Astrocyte of the hippocampus (primary cell): ENCODE data around the gene DHODH.
"Not testable (repeated sequence)": the region's sequence is repeated elsewhere in the genome, so short reads cannot be mapped to it uniquely, and the experiment has no call there.

Experiments
- DNase-seq: peaks from one replicate; pipeline ENCODE4 v3.0.0; 2011; ENCODE audit warnings: low read depth, low spot score

Gene DHODH

DNA sequence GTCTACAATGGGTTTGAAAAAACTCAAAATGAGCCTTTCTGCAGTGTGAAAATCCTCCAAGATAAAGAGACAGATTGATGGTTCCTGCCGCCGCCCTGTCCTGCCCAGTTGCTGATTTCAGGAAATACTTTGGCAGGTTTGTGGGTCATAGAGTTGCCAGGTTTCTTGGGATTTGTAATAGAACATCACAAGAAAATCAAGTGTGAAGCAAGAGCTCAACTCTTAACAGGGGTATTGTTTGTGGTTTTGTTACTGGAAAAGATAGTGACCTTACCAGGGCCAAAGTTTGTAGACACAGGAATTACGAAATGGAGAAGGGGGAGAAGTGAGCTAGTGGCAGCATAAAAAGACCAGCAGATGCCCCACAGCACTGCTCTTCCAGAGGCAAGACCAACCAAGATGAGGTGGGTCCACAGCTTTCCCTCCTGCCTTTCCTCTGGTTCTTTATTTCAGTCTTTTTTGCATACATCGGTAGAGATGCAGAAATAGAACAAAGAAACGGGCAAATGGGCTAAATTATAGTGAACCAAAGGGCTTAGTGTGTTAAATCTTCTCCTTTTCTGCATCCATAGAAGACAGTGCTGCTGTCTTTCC is 45.8 kb downstream of the DHODH start, which contains the start of gene HP:
HP (plus strand) TSS at position 252 of the 594 bp plus-strand sequence; CDS start at position 400, 148 bp downstream.
- not testable (repeated sequence) for DNase-seq

DNA sequence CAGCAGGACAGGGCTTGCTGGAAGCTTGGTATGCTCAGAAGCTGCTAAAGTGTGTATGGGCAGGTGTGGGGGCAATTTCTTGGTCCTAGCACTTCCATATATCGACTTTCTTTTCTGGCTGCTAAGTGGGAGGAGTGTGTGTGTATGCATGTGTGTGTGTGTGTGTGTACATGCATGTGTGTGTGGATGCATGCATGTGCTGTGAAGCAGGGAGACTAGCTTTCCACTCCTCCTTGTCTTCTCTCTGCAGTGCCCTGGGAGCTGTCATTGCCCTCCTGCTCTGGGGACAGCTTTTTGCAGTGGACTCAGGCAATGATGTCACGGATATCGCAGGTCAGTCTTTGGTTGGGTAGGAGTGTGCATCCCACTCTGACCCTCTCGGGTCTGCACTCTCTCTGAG is 47.4 kb downstream of the DHODH start:
- no peak for DNase-seq

DNA sequence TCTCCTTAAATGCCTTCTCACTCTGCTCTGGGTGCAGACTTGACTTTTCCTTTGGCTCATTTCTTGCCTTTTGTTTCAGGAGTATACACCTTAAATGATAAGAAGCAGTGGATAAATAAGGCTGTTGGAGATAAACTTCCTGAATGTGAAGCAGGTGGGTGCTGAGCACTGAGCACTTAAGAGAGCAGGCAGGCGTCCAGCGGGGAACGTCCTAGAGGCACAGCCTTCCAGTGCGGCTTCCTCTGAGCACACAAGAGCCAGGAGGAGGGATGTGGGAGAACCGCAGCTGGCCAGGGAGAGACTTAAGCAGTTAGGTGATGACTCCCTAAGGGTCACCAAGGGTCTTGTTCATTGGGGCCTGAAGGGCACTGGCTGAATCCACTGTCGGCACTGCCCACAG is 48.8 kb downstream of the DHODH start:
- DNase-seq, result not testable (repeated sequence)

DNA sequence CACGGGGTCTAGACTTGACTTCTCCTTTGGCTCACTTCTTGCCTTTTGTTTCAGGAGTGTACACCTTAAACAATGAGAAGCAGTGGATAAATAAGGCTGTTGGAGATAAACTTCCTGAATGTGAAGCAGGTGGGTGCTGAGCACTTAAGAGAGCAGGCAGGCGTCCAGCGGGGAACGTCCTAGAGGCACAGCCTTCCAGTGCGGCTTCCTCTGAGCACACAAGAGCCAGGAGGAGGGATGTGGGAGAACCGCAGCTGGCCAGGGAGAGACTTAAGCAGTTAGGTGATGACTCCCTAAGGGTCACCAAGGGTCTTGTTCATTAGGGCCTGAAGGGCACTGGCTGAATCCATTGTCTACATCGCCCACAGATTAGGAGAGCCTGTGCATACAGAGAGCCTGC is 50.5 kb downstream of the DHODH start:
- not testable (repeated sequence) for DNase-seq

DNA sequence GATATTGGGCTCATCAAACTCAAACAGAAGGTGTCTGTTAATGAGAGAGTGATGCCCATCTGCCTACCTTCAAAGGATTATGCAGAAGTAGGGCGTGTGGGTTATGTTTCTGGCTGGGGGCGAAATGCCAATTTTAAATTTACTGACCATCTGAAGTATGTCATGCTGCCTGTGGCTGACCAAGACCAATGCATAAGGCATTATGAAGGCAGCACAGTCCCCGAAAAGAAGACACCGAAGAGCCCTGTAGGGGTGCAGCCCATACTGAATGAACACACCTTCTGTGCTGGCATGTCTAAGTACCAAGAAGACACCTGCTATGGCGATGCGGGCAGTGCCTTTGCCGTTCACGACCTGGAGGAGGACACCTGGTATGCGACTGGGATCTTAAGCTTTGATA is 51.9 kb downstream of the DHODH start:
- no peak for DNase-seq

DNA sequence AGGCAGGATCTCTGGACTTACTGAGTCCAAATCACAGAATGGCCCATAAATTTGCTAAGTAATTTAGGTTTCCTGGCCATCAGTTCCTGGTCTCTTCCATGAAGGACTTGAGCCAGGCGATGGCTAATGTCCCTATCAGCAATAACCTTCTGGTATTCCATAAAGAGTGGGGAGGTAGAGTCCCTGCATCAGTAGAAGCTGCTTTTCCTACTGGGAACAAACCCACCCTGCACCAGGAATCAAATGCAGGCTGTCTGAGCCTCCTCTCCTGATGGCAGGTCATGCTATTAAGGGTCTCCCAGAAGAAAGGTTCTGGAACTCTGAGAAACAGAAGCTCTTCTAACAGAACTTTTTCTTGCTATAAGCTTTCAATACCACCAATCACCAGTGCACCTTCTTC is 53.0 kb downstream of the DHODH start:
- DNase-seq, result no peak

DNA sequence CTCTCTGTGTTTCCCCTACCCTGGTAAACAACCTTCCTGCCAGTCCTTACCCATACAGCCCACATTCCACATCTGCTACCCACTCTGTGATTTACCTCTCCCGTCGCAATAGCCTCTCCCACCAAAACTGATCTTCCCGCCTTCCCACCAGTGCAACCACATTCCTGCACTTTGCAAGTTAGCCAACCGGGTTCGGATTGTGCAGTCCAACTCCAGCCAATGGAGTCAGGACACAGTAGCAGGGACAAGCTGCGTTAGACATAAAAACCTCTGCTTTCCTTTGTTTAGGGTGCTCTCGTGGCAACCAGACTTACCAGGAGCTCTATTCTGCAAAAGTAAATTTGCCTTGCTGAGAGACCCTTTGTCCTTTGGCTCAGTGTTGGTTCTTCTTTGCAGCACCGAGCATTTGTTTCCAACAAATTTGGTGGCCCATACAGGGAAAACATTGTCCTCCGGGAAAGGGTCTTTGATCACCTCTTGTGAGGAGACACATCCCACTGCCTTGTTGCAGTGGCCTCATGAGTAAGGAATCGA is 55.9 kb downstream of the DHODH start:
- no peak for DNase-seq

DNA sequence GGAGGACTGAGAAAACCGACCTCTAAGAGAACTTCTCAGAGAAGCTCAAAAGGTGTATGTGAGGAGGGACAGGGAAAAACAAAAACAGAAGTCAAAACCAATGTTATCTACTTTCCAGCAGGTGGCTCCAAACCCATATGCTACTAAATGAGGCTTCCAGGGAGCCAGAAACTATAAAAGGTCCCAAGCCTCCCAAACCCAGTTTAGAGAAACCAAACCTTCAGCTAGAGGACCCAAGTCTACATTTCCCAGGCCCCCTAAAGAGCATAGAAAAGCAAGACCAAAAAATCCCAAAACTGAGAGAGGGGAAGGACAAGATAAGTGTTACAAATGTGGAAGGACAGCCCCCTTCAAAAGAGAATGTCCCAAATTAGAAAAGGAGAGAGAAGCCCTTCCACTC is 58.2 kb downstream of the DHODH start:
- peak; percentile 46 for DNase-seq

DNA sequence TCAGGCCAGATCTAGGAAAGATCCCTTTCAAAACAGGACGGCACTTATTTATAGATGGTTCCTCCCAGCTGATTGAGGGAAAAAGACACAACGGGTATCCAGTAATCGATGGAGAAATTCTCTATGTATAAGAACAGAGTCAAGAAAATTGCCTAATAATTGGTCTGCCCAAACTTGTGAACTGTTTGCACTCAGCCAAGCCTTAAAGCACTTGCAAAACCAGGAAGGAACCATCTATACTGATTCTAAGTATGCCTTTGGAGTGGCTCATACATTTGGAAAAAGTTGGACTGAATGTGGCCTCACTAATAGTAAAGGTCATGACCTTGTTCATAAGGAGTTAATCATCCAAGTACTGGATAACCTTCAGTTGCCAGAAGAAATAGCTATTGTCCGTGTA is 60.4 kb downstream of the DHODH start:
- DNase-seq, result no peak

DNA sequence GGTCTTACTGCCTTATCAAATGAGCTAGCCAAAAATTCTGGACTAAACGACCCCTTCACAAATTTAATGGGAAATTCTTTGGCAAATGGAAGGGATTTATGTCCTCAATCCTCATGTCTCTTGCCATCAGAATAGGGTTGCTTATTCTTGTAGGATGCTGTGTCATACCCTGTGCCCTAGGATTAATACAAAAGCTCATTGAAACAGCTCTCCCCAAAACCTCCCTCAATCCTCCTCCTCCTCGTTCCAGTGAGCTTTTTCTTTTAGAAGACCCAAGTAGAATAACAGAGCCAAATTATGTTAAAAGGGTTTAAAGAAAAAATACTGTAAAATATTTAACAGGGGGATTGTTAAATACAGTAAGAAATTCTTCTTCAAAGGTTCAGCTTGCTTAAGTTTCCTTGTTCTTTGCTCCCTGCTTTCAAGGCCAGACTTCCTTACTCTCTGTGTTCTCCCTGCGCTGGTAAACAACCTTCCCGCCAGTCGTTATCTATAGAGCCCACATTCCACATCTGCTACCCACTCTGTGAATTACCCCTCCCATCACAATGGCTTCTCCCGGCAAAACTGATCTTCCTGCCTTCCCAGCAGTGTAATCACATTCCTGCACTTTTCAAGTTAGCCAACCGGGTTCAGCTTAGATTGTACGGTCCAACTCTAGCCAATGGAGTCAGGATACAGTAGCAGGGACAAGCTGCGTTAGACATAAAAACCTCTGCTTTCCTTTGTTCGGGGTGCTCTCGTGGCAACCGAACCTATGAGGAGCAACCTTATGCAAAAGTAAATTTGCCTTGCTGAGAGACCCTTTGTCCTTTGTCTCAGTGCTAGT is 64.2 kb downstream of the DHODH start:
- DNase-seq, result peak; percentile 11

DNA sequence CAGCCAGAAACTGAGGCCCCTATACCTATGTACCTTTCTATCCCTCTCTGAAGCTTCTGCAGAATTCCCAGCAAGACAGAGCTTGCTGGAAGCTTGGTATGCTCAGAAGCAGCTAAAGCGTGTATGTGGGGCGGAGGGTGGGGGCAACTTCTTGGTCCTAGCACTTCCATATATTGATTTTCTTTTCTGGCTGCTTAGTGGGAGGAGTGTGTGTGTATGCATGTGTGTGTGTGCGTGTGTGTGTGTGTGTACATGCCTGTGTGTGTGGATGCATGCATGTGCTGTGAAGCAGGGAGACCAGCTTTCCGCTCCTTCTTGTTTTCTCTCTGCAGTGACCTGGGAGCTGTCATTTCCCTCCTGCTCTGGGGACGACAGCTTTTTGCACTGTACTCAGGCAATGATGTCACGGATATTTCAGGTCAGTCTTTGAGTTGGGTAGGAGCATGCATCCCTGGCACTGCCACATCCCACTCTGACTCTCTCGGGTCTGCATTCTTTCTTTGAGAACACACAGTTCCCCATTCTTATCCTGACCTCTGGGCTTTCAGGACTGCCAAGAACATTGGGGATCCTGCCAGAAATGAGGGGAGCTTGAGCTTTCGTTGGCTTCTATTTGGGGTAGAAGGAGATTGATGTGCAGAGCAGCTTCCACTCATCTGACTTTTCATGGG is 65.2 kb downstream of the DHODH start:
- DNase-seq, result peak; percentile 53

DNA sequence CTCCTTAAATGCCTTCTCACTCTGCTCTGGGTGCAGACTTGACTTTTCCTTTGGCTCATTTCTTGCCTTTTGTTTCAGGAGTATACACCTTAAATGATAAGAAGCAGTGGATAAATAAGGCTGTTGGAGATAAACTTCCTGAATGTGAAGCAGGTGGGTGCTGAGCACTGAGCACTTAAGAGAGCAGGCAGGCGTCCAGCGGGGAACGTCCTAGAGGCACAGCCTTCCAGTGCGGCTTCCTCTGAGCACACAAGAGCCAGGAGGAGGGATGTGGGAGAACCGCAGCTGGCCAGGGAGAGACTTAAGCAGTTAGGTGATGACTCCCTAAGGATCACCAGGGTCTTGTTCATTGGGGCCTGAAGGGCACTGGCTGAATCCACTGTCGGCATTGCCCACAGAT is 66.5 kb downstream of the DHODH start:
- DNase-seq, result not testable (repeated sequence)
